Left ventricle myocardium inferior (tissue), 1 donor: Measurements from ENCODE around the gene CIAO3. TPM values are rescaled to one million over a fixed set of nuclear protein-coding genes. Genes with fewer than 3 reads are reported as not detected.

Experiments used
- DNase-seq: peaks from one replicate; pipeline ENCODE4 v3.0.0-alpha.2; 2020
- H3K27ac ChIP-seq: fragments of 200-600 bp; replicated peaks from 2 replicates; pipeline ENCODE4 v1.8.0; 2021
- H3K27me3 ChIP-seq: fragments of 200-600 bp; 2 replicates; pipeline ENCODE4 v1.8.0; 2021; ENCODE audit warnings: low read depth
- H3K36me3 ChIP-seq: fragments of 200-600 bp; 2 replicates; pipeline ENCODE4 v1.8.0; 2021
- H3K4me1 ChIP-seq: fragments of 200-600 bp; 2 replicates; pipeline ENCODE4 v1.8.0; 2021
- H3K4me3 ChIP-seq: fragments of 200-600 bp; 2 replicates; pipeline ENCODE4 v1.8.0; 2021; ENCODE audit warnings: mild to moderate bottlenecking, moderate library complexity
- H3K9me3 ChIP-seq: fragments of 200-600 bp; replicated peaks from 2 replicates; pipeline ENCODE4 v1.8.0; 2021
- intact Hi-C: fragments of 100-400 bp; cut with micrococcal nuclease; formaldehyde crosslinking; loops from one replicate; pipeline ENCODE4 v1.11.0; 2022
- total RNA-seq: library from RNA; stranded (reverse); fragmentation: NEBNext Ultra II Directional; extraction: Animal tissue kit (Norgen Biotek cat#: 25700); gene quantifications from one replicate; pipeline ENCODE4 v1.2.1, GENCODE V29; 2021
- TF ChIP-seq, protein P1 (sequence below): fragments of 200-600 bp; IDR thresholded peaks from 2 replicates; pipeline ENCODE4 v1.8.0; 2021; ENCODE audit warnings: antibody characterized with exemption, mild to moderate bottlenecking, borderline replicate concordance
- donor health status: DM: no; HTN: yes; CAD: no; lungs with severe emphysema.

The CIAO3 gene
- total RNA-seq, 1 donor from 2014 or later: 30.3 TPM

DNA sequence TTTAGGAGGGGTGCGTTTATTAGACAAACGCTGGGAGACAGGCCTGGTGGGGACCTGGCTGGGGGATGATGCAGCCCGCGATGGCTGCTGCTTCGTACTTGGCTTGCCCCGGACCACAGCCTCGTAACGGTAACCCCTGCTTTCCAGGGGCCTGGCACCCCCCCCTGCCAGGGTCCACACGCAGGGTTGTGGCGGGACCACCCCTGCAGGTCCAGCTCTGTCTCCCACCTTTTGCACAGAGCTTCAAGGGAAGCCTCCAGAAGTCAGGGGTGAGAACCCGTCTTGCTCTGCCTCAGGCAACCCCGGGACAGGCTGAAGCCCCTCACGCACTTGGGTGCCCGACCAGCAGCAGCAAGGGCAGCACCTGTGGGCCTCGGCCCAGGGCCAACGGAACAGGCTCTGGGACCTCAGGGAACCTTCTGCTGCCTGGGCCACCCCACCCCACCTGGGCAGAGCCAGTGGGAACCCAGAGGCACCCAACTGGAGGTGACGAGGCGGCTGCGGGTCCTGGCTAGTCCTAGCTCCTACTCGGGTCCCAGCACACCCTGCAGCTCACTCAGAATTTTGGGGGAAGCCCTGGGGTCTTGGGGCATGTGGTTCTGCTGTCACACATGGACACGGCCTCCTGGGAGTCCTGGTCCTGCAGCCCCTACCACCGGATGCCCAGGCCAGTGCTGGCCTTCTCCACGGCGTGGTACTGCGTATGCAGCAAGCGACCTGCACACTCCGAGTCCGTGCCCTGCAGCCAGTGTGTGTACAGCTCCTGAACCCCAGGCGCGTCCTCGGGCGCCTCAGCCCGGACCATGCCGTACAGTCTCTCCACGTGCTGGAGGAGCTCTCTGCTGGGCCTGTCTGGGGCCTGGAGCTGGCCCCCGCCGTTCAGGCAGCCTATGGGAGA is 10.8 kb downstream of the CIAO3 start:
- H3K9me3 ChIP-seq: no peaks in the 10 kb centered on the region
- H3K36me3 ChIP-seq: peaks cover 39% of the 10 kb centered on the region
- H3K27me3 ChIP-seq: peaks cover 26% of the 10 kb centered on the region
- no peak overlapping the region for H3K4me3 ChIP-seq
- peaks cover 27% of the 10 kb centered on the region for H3K4me1 ChIP-seq
- intact Hi-C loops: no loop called here
- TF ChIP-seq, protein P1, sequence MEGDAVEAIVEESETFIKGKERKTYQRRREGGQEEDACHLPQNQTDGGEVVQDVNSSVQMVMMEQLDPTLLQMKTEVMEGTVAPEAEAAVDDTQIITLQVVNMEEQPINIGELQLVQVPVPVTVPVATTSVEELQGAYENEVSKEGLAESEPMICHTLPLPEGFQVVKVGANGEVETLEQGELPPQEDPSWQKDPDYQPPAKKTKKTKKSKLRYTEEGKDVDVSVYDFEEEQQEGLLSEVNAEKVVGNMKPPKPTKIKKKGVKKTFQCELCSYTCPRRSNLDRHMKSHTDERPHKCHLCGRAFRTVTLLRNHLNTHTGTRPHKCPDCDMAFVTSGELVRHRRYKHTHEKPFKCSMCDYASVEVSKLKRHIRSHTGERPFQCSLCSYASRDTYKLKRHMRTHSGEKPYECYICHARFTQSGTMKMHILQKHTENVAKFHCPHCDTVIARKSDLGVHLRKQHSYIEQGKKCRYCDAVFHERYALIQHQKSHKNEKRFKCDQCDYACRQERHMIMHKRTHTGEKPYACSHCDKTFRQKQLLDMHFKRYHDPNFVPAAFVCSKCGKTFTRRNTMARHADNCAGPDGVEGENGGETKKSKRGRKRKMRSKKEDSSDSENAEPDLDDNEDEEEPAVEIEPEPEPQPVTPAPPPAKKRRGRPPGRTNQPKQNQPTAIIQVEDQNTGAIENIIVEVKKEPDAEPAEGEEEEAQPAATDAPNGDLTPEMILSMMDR: no peak
- no peak for DNase-seq
- H3K27ac ChIP-seq: no peak overlapping the region

DNA sequence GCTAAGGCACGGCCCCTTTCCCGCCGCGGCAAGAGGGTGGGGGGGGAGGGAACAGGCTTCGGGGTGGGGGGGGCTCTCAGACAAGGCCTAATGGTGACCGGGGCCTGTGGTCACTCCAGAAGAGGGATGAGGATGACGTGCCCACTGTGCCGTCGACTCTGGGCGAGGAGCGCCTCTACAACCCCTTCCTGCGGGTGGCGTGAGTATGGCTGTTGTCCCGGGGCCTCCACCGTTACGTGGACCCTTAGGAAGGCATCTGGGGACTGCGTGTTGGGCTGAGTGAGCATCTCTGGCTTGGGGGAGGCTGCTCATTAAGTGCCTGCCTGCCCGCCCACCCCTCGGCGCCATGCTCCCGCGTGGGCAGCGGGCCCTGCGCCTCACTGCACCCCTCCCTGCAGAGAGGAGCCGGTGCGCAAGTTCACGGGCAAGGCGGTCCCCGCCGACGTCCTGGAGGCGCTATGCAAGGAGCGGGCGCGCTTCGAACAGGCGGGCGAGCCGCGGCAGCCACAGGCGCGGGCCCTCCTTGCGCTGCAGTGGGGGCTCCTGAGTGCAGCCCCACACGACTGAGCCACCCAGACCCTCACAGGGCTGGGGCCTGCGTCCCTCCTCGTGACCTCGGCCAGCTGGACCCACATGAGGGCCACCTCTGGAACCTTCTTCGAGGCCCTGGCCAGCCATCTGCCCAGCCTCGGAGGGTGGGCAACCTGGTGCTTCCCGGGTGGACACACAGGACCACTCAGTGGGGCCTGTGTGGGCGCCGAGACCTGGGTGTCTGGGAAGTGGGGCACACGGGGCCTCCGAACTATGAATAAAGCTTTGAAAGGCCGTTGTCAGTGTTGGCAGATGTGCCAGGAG is 11.7 kb downstream of the CIAO3 start:
- TF ChIP-seq, protein P1: no peak
- Histone ChIP-seq H3K4me1 (peaks cover 27% of the 10 kb centered on the region), H3K27me3 (peaks cover 26% of the 10 kb centered on the region), H3K9me3 (no peaks in the 10 kb centered on the region), H3K27ac (no peak overlapping the region), H3K36me3 (peaks cover 30% of the 10 kb centered on the region), H3K4me3 (peak overlapping the region; percentile 75)
- intact Hi-C loops: no loop called here
- no peak for DNase-seq

DNA sequence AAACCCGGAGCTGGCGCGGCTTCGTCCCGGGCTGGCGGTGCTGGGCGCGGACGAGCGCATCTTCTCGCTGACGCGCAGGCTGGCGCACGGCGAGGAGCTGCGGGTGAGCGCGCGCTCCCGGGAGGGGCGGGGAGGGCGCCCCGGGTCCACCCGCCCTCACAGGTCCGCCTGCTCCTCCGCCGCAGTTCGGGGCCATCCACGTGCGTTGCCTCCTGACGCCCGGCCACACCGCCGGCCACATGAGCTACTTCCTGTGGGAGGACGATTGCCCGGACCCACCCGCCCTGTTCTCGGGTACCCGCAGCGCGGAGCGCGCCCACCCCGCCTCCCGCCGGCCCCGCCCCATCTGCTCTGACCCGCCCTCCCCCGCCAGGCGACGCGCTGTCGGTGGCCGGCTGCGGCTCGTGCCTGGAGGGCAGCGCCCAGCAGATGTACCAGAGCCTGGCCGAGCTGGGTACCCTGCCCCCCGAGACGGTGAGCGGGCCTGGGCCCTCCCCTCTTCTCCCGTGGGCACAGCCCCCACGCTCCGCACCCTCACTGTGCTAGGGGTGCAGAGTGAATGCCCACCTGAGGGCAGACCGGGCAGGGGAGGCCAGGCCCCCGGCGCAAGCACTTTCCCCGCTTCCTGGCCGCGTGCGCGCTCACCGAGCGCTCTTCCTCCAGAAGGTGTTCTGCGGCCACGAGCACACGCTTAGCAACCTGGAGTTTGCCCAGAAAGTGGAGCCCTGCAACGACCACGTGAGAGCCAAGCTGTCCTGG is 12.5 kb downstream of the CIAO3 start:
- H3K9me3 ChIP-seq: no peaks in the 10 kb centered on the region
- peaks cover 27% of the 10 kb centered on the region for H3K4me1 ChIP-seq
- peaks cover 22% of the 10 kb centered on the region for H3K36me3 ChIP-seq
- DNase-seq: peak; percentile 65
- peak overlapping the region; percentile 75 for H3K4me3 ChIP-seq
- H3K27me3 ChIP-seq: peaks cover 26% of the 10 kb centered on the region
- TF ChIP-seq, protein P1: no peak
- intact Hi-C loops: no loop called here
- H3K27ac ChIP-seq: no peak overlapping the region

DNA sequence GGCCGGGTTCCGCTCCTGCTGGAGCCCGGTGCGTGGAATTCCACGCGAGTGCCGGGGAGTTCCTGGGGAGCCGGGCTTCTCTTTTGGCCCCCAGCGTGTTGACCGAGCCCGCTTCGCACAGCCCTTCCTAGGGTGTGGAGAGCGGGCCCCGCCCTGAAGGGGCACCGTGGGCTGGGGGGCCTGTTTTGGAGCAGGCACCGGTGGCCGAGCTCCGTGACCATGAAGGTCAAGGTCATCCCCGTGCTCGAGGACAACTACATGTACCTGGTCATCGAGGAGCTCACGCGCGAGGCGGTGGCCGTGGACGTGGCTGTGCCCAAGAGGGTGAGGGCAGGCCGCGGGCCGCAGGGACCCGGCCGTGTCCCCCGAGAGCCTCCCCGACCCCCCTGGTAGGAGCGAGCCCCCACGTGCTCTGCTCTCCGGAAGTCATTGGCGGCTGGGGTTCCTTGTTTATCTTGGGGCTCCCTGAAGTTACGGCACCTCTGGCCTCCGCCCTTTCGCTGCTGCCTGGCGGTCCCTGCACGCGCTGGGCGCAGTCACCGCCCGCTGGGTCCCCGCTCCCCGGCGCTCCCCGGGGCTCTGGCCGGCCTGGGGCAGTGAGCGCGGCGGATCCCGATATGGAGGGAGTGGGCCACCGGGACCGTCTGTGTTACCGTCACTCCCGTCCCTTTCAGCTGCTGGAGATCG is 13.4 kb downstream of the CIAO3 start:
- no peaks in the 10 kb centered on the region for H3K9me3 ChIP-seq
- H3K4me3 ChIP-seq: peak overlapping the region; percentile 75
- peaks cover 27% of the 10 kb centered on the region for H3K4me1 ChIP-seq
- no peak for DNase-seq
- intact Hi-C loops: no loop called here
- H3K36me3 ChIP-seq: peaks cover 13% of the 10 kb centered on the region
- H3K27me3 ChIP-seq: peaks cover 26% of the 10 kb centered on the region
- no peak overlapping the region for H3K27ac ChIP-seq
- TF ChIP-seq, protein P1: no peak
